Measurements from ENCODE around the gene C1orf210. TPM values are rescaled to one million over a fixed set of nuclear protein-coding genes. Genes with fewer than 3 reads are reported as not detected.

Gene C1orf210
- total RNA-seq, 3 donors from 2014 or later (not counting 1 experiment from before 2014, with no cell fraction given), result not detected

- Histone ChIP-seq H3K27ac (ENCODE audit: low read length) (no peak overlapping the region), H3K9me3 (ENCODE audit: control insufficient read depth, insufficient read depth, low read length) (no peaks in the 10 kb centered on the region), H3K4me1 (ENCODE audit: control insufficient read depth, insufficient read depth, low read length) (no peaks in the 10 kb centered on the region), H3K27me3 (ENCODE audit: control insufficient read depth, insufficient read depth, low read length) (no peaks in the 10 kb centered on the region), H3K4me3 (ENCODE audit: low read length) (no peak overlapping the region), H3K36me3 (ENCODE audit: control insufficient read depth, insufficient read depth, low read length) (peaks cover 2% of the 10 kb centered on the region)
- TF ChIP-seq CTCF (IDR thresholded peaks at IDR 0.05), result no peak
- Mint-ChIP-seq H3K4me3 (no peak overlapping the region), H3K27me3 (ENCODE audit: low read depth in 2 of 2) (no peaks in the 10 kb centered on the region), H3K36me3 (no peaks in the 10 kb centered on the region), H3K9me3 (no peaks in the 10 kb centered on the region), H3K27ac (no peak overlapping the region), H3K4me1 (peaks cover 0 to 6% of the 10 kb centered on the region in 2 donors)
- intact Hi-C loops (cut with micrococcal nuclease), result no loop called here
- DNase-seq (no peak), ATAC-seq (no peak)
- 90% methylated on average over 20 of the region's 20 CpGs for WGBS (ENCODE audit: insufficient coverage)
Observed at GRCh38 chr1:43308635-43309404, 23.4 kb upstream of the C1orf210 start.

GRCh38 chr1:43307458-43308158 is 22.2 kb upstream of the C1orf210 start:
- no peak for TF ChIP-seq CTCF (IDR thresholded peaks at IDR 0.05)
- Mint-ChIP-seq H3K27ac (no peak overlapping the region), H3K4me3 (no peak overlapping the region), H3K4me1 (peaks cover 0 to 7% of the 10 kb centered on the region in 2 donors), H3K36me3 (no peaks in the 10 kb centered on the region), H3K27me3 (ENCODE audit: low read depth in 2 of 2) (no peaks in the 10 kb centered on the region), H3K9me3 (no peaks in the 10 kb centered on the region)
- Histone ChIP-seq H3K4me1 (ENCODE audit: control insufficient read depth, insufficient read depth, low read length) (no peaks in the 10 kb centered on the region), H3K4me3 (ENCODE audit: low read length) (no peak overlapping the region), H3K27me3 (ENCODE audit: control insufficient read depth, insufficient read depth, low read length) (no peaks in the 10 kb centered on the region), H3K36me3 (ENCODE audit: control insufficient read depth, insufficient read depth, low read length) (peaks cover 2% of the 10 kb centered on the region), H3K27ac (ENCODE audit: low read length) (no peak overlapping the region), H3K9me3 (ENCODE audit: control insufficient read depth, insufficient read depth, low read length) (no peaks in the 10 kb centered on the region)
- DNase-seq (no peak), ATAC-seq (no peak)
- intact Hi-C loops (cut with micrococcal nuclease), result no loop called here
- WGBS (ENCODE audit: insufficient coverage), result 93% methylated on average over 9 of the region's 9 CpGs

- intact Hi-C loops (cut with micrococcal nuclease), result no loop called here
- TF ChIP-seq CTCF (IDR thresholded peaks at IDR 0.05), result no peak
- H3K36me3 ChIP-seq (ENCODE audit: control insufficient read depth, insufficient read depth, low read length), result peaks cover 2% of the 10 kb centered on the region
- no peaks in the 10 kb centered on the region for H3K9me3 Mint-ChIP-seq
- H3K4me3 Mint-ChIP-seq, result no peak overlapping the region
- peaks cover 0 to 7% of the 10 kb centered on the region in 2 donors for H3K4me1 Mint-ChIP-seq
- H3K27me3 Mint-ChIP-seq (ENCODE audit: low read depth in 2 of 2), result no peaks in the 10 kb centered on the region
- no peak overlapping the region for H3K27ac Mint-ChIP-seq
- DNase-seq (no peak), ATAC-seq (no peak)
- WGBS (ENCODE audit: insufficient coverage), result 90% methylated on average over 17 of the region's 17 CpGs
- H3K9me3 ChIP-seq (ENCODE audit: control insufficient read depth, insufficient read depth, low read length), result no peaks in the 10 kb centered on the region
- H3K36me3 Mint-ChIP-seq, result no peaks in the 10 kb centered on the region
- no peaks in the 10 kb centered on the region for H3K27me3 ChIP-seq (ENCODE audit: control insufficient read depth, insufficient read depth, low read length)
- H3K27ac ChIP-seq (ENCODE audit: low read length), result no peak overlapping the region
- no peaks in the 10 kb centered on the region for H3K4me1 ChIP-seq (ENCODE audit: control insufficient read depth, insufficient read depth, low read length)
- H3K4me3 ChIP-seq (ENCODE audit: low read length), result no peak overlapping the region
Observed at GRCh38 chr1:43306688-43307457, 21.5 kb upstream of the C1orf210 start.

Measured in natural killer cell (primary cell).